HG03045 (cell line): ENCODE measurements around the gene CIB1.

Experiments
- ATAC-seq: cut with Tn5 transposase; IDR thresholded peaks from one replicate; pipeline ENCODE4 v1.9.1; 2021; ENCODE audit warnings: mild to moderate bottlenecking, moderate library complexity; ENCODE audit not compliant: unreplicated experiment

Gene CIB1

DNA sequence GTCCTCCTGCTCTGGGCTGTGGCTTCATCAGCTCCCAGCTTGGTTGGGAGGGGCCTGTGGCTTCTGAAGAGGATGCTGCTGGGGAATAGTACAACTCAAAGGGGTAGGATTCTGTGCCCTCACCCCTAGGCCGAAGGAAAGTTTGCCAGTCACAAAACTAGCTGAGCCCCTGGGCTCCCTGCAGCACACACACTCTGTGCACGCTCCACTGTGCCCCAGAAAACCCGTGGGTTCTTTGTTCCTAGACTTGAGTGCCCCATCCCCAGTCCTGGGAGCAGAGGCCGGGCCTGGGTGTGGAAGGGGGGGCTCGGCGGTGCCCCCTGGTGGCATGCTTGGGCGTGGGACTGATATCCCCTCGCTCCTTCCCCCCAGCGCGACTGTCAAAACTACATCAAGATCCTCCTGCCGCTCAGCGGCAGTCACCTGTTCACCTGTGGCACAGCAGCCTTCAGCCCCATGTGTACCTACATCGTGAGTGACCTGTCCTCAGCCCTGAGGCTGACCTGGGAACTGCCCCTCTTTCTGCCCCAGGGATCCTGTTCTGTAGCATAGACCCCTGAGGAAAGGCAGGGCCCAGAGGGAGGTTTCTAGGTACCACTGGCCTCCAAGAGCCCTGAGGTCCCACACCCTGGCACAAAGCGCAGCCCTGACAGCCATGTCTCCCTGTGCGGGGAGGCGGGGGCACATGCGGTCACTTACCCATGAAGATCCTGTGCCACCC is 14.2 kb downstream of the CIB1 start:
- ATAC-seq = no peak

DNA sequence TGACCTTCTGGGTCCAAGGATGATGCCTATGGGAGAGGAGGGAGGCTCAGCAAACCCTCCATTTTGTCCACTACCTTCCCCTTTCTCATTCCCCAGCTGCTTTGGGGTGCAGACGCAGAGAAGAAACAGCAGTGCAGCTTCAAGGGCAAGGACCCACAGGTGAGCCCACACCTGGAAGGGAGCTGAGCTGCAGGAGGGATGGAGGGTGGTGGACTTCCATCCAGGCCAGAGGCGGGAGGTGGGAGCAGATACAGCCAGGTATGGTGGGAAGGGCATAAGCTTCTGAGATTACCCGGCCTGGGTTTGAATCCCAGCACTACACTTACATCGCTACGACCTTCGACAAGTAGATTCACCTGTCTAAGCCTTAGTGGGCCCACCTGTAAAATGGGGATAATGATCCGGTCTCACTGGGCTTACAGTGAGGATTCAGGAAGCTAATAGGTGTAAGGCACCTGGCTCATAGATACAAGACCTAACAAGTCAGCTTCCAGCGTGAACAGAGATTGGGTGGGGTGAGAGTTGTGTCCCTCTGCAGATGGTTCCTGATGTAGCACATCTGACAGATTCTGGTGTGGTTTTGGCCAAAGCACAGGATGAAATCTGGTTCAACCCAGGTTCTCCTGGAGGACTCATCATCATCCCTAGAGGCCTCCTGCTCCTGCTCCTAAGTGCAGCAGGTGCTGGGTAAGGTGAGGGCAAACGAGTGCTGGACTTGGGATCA is 15.9 kb downstream of the CIB1 start:
- no peak for ATAC-seq

DNA sequence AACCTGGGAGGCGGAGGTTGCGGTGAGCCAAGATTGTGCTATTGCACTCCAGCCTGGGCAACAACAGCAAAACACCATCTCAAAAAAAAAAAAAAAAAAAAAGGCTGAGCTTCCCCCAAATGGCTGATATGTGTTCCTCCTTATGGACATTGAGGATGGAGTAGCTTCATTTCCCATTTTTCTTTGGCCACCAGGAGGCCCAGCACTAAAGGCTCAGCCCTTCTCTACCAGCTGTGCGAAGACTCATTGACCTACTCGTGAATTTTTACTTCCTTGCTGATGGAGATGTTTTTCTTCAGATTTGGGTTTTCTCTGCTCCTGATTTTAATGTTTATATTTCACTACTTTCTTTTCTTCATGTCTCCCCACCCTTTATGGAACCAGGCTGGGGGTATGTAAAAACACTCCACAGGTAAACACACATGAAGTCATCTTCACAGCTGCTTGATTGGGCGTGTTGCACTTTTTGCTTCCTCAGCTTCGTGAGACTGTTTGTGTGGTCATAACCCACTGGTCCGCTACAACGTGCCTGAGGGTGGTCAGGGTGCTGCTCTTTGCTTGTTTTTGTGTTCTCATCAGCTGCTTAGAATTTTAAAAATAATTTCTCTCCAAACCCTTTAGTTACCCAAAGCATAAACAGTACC is 19.1 kb downstream of the CIB1 start:
- ATAC-seq = no peak

DNA sequence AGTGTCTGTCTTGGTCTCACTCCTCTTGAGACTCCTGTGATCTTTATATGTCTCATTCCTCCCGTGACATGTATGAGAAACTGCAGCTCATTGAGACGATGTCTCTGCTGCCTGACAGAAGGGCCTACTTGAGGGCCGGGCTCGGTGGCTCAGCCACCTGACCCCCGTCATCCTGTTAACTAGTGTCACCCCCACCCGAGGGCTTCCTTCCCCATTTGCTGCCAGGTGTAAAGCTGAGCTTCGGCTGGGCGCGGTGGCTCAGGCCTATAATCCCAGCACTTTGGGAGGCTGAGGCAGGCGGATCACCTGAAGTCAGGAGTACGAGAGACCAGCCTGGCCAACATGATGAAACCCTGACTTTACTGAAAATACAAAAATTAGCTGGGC is 19.9 kb downstream of the CIB1 start:
- ATAC-seq = no peak

DNA sequence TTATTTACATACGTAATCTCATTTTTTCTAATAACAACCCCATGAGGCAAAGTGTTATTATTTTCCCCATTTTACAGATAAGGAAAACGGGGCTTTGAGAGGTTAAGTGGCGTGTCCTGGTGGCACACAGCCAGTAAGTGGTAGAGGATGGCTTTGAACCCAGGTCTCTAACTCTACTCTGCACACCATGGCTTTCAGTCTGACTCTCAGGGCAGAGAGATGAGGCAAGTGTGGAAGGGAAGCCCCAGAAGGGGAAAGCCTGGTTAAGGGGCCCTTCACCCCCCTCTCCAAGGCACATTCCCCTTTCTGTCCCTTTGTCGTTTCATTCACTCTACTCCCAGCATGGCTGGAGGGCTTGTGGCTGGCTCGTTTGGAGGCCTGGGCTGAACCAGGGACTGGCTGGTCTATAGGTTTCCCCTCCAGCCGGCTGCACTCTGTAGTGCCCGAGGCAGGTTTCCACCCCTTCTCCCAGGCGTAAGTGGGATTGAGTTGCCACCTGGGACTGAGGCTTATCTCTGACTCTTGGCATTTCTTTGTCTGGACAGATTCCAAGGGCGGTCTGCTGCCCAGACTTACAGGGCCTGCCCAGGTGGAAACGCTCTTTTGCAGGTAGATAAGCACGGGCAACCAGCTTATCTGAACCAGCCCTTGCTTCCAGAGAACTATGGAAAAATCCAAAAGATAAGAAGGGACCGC is 20.5 kb downstream of the CIB1 start:
- ATAC-seq = no peak

DNA sequence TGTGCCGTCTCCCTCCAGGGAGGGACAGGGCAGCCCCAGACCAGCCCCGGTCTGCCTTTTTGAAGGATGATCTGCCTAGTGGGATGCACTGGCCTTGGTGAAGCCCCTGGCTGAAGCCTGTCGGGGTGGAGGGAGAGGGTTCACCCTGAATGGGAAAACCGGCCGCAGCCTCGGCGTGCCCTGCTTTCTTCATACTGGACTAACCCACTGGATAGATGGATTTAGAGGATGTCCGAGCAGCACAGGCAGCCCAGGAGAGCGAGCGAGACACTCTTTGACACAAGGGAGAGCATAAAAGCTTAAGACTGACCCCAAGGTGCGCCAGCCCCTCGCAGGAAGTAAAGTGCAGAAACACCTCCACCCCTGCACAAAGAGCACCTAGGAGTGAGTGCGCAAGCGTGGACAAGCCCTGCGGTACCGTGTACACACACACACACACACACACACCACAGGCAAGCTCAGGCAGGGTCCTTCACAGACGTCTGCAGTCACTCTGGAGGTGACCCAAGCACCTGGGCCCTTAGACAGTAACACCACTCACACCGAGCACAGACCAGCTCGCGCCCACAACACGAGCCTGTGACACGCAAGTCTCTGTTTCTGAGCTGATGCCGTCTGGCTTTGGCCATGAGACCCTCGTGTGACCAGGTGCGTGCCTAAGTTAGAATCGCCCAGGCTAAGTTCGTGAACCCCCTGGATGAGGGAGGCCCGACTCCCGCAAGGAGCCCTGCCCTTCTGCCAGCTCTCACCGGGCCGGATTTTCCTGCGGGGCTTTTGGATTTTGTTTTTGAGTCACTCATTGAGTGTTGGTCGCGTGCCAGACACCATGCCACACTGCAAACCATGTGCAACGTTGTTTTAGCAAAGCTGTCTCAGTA is 21.3 kb downstream of the CIB1 start:
- ATAC-seq = no peak

DNA sequence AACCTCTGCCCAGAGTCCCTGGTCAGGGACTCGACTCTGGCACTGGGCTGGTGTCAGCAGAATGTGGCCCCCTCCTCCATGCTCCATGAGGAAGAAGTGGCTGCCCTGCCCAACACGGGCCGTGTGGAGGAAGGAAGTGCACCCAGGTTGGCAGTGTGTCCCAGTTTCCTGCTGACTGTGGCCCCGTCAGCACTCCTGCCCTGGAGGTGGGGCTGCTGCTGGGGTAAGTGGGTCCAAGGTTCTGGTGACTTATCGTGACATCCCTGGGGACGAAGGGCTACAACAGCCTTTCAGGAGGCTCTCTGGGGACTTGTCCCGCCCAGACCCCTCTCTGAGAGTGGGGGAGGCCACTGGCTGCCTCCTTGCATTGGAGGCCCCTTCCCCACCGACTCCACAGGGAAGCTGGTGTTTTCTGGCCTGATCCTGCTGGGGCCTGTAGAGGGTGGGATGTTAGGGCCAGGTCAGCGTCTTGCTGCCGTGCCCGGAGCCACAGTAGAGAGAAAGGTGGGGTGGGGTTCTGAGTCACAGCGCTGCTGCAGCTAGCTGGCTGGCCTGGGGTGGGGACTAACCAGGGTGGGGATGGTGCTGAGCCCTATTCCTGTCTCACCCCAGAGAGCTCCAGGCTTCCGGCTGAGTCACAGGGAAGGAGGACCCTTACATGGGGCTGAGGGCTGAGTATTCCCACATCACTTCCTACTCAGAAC is 22.1 kb downstream of the CIB1 start:
- no peak for ATAC-seq

DNA sequence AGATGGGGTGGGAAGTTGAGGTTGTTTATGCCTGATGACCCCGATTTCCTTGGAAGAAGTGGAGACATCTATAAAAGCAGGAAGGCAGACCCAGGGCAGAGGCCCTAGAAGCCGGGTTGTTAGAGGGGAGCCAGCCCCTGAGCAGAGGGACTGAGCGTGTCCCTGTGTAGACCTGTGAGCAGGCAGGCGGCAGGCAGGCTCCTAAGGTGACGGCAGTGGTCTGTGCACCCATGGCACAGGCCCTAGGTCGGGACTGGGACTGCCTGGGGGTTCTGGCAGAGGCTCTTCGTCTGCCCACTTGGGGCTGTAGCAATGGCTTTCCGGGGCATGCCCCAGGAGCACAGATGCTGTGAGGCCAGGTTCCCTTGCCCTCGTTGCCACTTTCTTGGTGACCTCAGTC is 22.7 kb downstream of the CIB1 start:
- ATAC-seq = no peak

DNA sequence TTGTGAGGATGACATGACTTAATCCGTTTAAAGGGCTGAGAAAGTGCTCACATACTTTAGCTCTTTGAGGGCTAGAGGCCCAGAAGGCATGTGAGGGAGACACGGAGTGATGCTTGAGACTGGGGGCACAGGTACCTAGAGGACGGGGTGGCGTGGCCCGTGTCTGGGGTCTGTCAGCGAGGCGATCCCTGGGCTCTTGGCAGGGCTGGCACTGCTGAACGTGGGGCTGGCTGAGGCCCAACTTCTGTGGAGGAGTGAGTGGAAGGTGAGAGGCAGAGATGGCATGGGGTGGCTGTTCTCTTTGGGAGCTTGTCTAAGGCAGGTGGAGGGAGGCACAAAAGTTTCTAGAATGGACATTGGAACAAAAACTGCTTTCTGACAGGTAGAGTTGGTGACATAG is 23.1 kb downstream of the CIB1 start:
- ATAC-seq = no peak

DNA sequence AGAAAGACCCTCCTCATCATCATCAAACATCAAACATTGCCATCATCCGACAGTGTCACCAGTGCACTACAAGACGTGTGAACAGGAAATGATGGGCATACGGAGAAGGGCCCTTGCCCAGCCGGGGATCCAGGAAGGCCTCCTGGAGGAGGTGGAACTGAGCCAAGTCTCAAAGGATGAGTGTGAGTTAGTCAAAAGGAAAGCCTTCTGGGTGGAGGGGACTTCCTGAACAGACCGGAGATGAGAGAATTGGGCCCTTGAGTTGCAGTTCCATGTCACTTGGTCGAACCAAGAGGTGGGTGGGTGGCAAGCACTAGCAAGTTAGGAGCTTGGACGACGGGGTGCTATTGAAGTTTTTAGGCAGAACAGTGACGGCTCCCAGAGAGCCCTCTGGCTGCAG is 24.1 kb downstream of the CIB1 start:
- ATAC-seq = peak; percentile 54

DNA sequence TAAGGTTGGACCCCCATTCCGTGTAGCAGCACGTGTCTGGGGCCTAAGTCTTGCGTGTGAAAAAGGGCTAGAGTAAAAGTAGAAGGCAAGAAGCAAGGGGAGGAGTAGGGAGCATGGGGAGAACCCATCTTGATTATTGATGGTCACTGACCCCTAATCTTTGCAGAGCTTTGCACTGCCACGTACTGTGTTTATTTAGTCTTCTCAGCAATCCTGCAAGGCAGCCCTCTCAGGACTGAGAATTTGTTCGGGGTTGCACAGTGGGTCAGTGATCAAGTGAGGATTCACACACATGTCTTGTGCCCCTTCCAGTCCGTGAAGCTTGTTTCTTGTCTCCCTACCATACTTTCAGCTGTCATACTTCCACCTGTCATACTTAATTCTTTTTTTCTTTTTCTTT is 25.4 kb downstream of the CIB1 start:
- ATAC-seq = no peak

DNA sequence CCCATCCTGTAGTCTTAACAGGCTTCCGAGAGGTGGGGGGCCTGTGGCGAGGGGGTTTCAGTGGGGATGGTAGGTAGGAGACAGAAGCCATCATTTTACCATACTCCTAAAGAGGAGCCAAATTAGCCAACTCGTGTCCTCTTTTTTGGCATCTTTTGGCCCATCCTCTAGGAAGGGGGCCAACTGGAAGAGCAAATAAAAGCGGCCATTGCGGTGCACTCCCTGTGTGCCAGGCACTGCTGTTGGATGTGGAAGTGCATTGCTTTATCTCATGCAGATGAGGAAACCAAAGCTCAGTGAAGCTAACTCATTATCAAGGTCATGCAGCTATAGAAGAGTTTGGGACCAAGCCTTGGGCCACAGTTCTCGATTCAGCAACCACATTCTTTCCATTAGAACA is 26.5 kb downstream of the CIB1 start:
- no peak for ATAC-seq

DNA sequence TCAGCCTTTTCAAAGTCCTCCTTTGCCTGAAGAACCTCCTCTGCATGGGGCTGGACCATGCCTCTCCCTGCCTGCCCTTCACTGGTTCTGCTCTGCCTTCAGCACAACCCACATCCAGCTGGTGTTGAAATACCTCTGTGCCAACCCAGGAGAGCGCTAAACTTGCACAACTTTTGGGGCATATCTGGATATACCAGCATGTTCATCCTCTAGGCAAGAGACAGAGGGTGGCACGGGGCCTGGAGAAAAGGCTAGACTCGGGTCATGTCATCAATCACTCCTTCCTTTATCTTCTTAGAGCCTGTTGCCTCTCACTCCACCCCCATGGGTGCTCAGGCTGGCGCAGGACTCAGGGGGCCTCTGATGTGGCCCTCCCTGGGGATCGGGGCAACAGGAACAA is 27.9 kb downstream of the CIB1 start:
- ATAC-seq = no peak

DNA sequence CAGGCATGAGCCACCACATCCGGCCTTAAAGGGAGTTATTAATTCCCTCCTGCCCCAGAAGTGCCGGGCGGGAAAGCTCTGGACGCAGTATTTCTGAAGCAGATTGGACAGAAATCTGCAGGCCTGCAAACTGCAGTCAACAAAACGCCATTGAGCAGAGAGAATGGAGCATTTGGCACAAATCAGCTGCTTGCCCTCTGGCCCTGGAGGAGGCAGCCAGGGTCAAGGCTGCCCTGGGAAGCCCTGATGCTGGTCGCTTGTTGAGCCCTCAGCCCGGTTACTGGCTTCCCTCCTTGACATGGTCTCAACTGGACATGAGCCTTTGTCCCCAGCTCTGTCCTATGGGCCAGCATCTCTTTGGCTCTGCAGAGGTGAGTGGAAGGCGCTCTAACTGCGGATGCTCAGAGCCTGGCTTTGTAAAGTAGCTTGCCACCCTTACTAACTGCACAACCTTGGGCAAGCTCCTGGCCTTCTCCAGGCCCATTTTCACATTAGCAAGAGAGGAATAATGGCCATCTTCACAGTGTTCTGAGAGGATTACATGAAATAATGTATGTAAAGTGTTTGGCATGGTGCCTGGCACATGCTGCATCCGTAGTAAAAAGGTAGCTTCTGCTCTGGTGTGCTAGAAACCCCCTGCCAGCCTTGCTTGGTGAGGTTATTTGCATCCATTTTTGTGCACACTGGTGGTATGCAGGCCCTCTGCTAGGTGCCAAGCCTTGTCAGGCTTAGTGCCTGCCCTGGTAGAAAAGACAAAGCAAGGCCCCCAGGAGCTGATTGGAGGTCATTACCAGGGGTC is 28.5 kb downstream of the CIB1 start:
- no peak for ATAC-seq

DNA sequence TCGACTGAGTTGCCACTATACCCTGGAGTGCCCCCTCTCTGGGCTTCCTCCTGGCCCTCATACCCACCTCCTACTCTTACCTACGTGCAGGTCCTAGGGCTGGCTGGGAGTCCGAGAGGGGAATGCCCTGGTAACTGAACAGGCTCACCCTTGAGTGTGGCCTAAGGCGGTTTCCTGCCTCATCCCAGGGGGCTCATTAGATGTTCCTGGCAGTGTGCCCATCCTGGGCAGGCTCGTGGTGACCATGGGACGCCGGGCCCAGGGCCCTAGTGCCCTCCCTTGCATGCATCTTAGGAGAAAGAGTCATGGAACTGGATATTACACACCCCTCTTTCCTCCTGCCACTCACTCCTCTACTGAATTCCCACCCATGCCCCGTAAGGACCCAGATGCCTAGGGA is 29.8 kb downstream of the CIB1 start:
- ATAC-seq = no peak

DNA sequence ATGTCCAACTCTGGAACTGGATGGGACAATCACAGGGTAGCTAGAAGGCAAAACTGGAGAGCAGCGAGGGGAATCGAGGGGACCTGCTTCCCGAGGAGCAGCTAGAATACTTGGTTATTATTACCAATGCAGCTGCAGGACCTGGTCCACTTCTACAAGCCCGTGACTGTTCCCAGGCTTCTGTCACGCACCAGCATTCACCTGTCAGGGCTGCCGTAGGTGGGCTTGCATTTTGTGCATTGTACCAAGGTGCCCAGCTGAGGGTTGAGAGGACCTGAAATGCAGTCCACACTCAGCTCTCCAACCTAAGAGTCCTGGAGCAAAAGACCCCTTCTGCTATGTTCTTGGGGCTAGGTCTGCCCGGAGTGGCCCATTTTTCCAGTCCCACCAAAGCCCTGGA is 30.3 kb downstream of the CIB1 start:
- no peak for ATAC-seq

DNA sequence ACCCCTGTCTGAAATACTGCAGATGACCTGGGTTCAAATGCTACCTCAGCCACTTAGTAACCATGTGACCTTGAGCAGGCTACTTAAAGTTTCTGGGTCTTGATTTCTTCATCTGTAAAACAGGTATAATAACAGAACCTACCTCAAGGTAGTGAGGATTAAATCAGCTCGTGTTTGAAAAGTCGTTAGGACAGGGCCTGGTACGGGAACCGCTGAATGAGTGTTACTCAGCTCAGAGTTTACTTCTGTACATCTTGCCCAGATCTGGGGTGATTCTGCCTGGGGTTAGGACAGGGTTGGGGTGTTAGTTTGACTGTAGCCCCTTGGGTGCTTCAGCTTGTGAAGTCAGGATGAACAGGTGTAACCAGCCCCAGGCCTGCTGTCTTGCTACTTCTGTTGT is 30.8 kb downstream of the CIB1 start:
- ATAC-seq = no peak

DNA sequence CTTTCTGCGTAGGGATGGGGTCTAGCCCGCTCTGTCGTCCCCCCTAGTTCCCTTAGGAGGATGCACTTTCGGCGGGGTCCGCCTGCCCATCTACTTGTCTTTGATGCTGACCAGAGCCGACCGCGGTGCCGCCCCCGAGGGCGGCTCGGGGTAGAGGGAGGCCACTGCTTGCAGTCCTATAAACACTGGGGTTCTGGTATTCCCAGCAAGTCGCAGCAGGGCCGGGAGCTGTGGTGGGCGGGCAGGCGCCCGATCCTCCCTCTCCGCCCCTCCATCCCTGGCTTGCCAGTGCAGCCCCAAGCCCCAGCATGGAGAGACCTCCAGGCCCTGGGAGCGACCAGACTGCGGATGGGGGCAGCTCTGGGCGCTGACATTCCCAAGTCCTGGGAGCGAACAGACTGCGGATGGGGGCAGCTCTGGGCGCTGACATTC is 31.8 kb downstream of the CIB1 start:
- ATAC-seq = no peak
